D721Med (cell line): ENCODE measurements around the gene CDH20.
A peak's percentile ranks its signal among the peaks of the same experiment; 100 is the strongest.

Source experiments
- DNase-seq: peaks from one replicate; pipeline ENCODE4 v3.0.0; 2011; ENCODE audit warnings: low spot score; ENCODE audit not compliant: insufficient read length
- FAIRE-seq: peaks from 2 replicates; lab custom pipeline; 2011; peaks lifted over from hg19 to GRCh38; lab: Jason Lieb, UNC
- TF ChIP-seq, protein P1 (sequence below): IDR thresholded peaks from 2 replicates; pipeline ENCODE4 v1.5.1; 2012; ENCODE audit warnings: mild to moderate bottlenecking, control low read depth; ENCODE audit not compliant: insufficient read depth; ENCODE audit errors: missing control alignments

The CDH20 gene

DNA sequence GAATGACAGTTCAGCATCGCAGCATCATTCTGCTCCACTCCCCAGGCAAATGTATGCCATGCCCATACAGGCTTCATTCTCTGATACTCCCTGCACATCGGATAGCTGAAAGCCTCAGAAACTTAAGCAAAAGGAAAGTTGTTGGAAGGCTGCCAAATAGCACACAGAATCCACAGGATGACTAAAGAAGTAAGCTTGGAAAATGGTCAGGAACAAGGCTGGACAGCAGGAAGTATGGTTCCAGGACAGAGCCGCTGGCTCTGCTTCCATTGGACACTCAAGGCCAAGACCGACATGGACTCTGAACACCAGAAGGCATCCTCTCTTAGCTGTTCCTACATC, 256.5 kb downstream of the CDH20 start:
- TF ChIP-seq, protein P1, sequence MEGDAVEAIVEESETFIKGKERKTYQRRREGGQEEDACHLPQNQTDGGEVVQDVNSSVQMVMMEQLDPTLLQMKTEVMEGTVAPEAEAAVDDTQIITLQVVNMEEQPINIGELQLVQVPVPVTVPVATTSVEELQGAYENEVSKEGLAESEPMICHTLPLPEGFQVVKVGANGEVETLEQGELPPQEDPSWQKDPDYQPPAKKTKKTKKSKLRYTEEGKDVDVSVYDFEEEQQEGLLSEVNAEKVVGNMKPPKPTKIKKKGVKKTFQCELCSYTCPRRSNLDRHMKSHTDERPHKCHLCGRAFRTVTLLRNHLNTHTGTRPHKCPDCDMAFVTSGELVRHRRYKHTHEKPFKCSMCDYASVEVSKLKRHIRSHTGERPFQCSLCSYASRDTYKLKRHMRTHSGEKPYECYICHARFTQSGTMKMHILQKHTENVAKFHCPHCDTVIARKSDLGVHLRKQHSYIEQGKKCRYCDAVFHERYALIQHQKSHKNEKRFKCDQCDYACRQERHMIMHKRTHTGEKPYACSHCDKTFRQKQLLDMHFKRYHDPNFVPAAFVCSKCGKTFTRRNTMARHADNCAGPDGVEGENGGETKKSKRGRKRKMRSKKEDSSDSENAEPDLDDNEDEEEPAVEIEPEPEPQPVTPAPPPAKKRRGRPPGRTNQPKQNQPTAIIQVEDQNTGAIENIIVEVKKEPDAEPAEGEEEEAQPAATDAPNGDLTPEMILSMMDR, result no peak
- no peak for DNase-seq
- FAIRE-seq, result no peak

- TF ChIP-seq, protein P1, result no peak
- FAIRE-seq, result peak; percentile 92
Measured at GRCh38 chr18:61591253-61591652, 258.0 kb downstream of the CDH20 start.

GRCh38 chr18:61595615-61596251, 262.5 kb downstream of the CDH20 start:
- FAIRE-seq (peak; percentile 93), DNase-seq (no peak)
- TF ChIP-seq, protein P1, result no peak

More at GRCh38 chr18:61591253-61591652, 258.0 kb downstream of the CDH20 start:
- DNase-seq, result no peak

DNA sequence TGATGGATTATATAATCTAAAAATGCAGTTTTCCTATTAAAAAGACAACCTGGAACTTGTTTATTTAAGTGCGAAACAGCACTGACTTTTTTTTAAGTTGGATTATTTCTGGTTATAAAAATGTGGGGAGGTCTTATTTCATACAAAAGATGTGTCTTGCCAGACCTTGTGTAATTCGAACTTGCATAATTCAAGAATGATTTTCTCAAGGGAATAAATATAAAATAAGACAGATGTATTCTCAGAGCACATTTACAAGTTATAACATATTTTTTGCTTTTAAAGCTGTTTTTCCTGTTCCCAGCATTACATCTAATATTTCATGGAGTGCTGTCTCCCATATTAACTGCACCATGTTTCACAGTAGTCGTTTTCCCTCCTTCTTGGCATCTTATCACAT, 263.1 kb downstream of the CDH20 start:
- DNase-seq (no peak), FAIRE-seq (no peak)
- TF ChIP-seq, protein P1, result no peak

- DNase-seq (no peak), FAIRE-seq (peak; percentile 90)
- TF ChIP-seq, protein P1, result no peak
Measured at GRCh38 chr18:61597316-61597715, 264.1 kb downstream of the CDH20 start.

DNA sequence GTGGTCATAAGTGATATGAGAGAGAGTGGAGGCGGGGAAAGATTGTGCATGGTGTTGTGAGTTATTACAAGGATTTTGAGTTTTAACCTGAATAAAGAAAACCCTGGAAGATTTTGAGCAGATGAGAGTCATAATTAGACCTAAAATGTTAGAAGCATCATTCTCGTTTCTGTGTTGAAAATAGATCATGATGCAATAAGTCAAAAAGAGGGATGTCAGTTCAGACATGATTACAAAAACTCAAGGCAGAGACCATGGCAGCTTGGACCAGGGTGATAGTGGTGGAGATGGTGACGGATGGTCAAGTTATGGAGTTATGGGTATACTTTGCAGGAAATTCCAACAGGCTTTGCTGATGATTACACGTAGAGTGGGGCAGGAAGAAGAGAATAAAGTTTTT, 267.2 kb downstream of the CDH20 start:
- peak; percentile 91 for FAIRE-seq
- TF ChIP-seq, protein P1, result no peak
- DNase-seq, result no peak

- no peak for DNase-seq
- peak; percentile 91 for FAIRE-seq
- TF ChIP-seq, protein P1, result no peak
Measured at GRCh38 chr18:61602836-61603235, 269.6 kb downstream of the CDH20 start.
